UCSD-AML1 (cell line): ENCODE data around the gene CYSLTR2.
"Not testable (repeated sequence)": the region's sequence is repeated elsewhere in the genome, so short reads cannot be mapped to it uniquely, and the experiment has no call there.

Experiments used
- DNase-seq: peaks from one replicate; lab custom pipeline; 2025; ENCODE audit not compliant: unreplicated experiment; lab: John Stamatoyannopoulos, UW

The CYSLTR2 gene

GRCh38 chr13:48644951-48645350, 8.8 kb upstream of the CYSLTR2 start:
- DNase-seq: no peak

- no peak for DNase-seq
Measured at GRCh38 chr13:48645845-48646244, 7.9 kb upstream of the CYSLTR2 start.

GRCh38 chr13:48646791-48647190, 6.9 kb upstream of the CYSLTR2 start:
- no peak for DNase-seq

GRCh38 chr13:48647625-48648024, 6.1 kb upstream of the CYSLTR2 start:
- no peak for DNase-seq

GRCh38 chr13:48648446-48648845, 5.3 kb upstream of the CYSLTR2 start:
- DNase-seq: no peak

- DNase-seq: no peak
Measured at GRCh38 chr13:48652851-48653471, 768 bp upstream of the CYSLTR2 start.

GRCh38 chr13:48654511-48654910, 782 bp downstream of the CYSLTR2 start:
- no peak for DNase-seq

GRCh38 chr13:48655291-48655690, 1.6 kb downstream of the CYSLTR2 start:
- DNase-seq: no peak

GRCh38 chr13:48656608-48657007, 2.9 kb downstream of the CYSLTR2 start:
- DNase-seq: no peak

GRCh38 chr13:48660361-48661076, 6.8 kb downstream of the CYSLTR2 start:
- no peak for DNase-seq

GRCh38 chr13:48661107-48661506, 7.4 kb downstream of the CYSLTR2 start:
- DNase-seq: no peak

GRCh38 chr13:48662226-48662625, 8.5 kb downstream of the CYSLTR2 start:
- DNase-seq: no peak

- no peak for DNase-seq
Measured at GRCh38 chr13:48667136-48667535, 13.4 kb downstream of the CYSLTR2 start.

GRCh38 chr13:48671421-48671820, 17.7 kb downstream of the CYSLTR2 start:
- DNase-seq: not testable (repeated sequence)

GRCh38 chr13:48675247-48675646, 21.5 kb downstream of the CYSLTR2 start:
- no peak for DNase-seq

- no peak for DNase-seq
Measured at GRCh38 chr13:48678316-48678715, 24.6 kb downstream of the CYSLTR2 start.

- DNase-seq: no peak
Measured at GRCh38 chr13:48679941-48680680, 26.4 kb downstream of the CYSLTR2 start.

- DNase-seq: no peak
Measured at GRCh38 chr13:48680756-48681392, 27.1 kb downstream of the CYSLTR2 start.

- no peak for DNase-seq
Measured at GRCh38 chr13:48681905-48682304, 28.2 kb downstream of the CYSLTR2 start.

- no peak for DNase-seq
Measured at GRCh38 chr13:48682436-48682835, 28.7 kb downstream of the CYSLTR2 start.

- DNase-seq: no peak
Measured at GRCh38 chr13:48686636-48687210, 33.0 kb downstream of the CYSLTR2 start.
